ENCODE data around the gene NLRC5. TPM values are rescaled to one million over a fixed set of nuclear protein-coding genes. Genes with fewer than 3 reads are reported as not detected.

The NLRC5 gene
- total RNA-seq, 2 experiments from 2014 or later: 199 to 305 TPM

- Histone ChIP-seq H3K4me1 (ENCODE audit: insufficient read depth, low read length, poor library complexity, severe bottlenecking) (peaks cover 37% of the 10 kb centered on the region), H3K79me2 (ENCODE audit: insufficient read depth, low read depth, low read length) (no peaks in the 10 kb centered on the region), H2AFZ (ENCODE audit: low read length) (no peak overlapping the region), H3K4me3 (ENCODE audit: low read depth, low read length, poor library complexity, severe bottlenecking) (no peak overlapping the region), H3K27ac (ENCODE audit: low read depth, low read length, poor library complexity, severe bottlenecking) (no peak overlapping the region), H3K9me2 (ENCODE audit: insufficient read depth, low read length) (no peaks in the 10 kb centered on the region), H3K4me2 (ENCODE audit: low read length) (no peak overlapping the region), H4K20me1 (ENCODE audit: insufficient read depth, low read length) (no peaks in the 10 kb centered on the region), H3K36me3 (ENCODE audit: insufficient read depth, low read length) (no peaks in the 10 kb centered on the region), H3K9me3 (ENCODE audit: low read length) (no peaks in the 10 kb centered on the region)
- intact Hi-C loops (cut with micrococcal nuclease; ENCODE audit: unreplicated experiment): no loop called here
- no peak for TF ChIP-seq EZH2phosphoT487 (IDR thresholded peaks at IDR 0.05; ENCODE audit: borderline replicate concordance, low read depth, low read length)
- no peak for TF ChIP-seq CTCF (conservative IDR thresholded peaks at IDR 0.05; ENCODE audit: low read length)
- ChIA-PET CTCF (ENCODE audit: unreplicated experiment) (no interaction called here), POLR2A (interaction anchor here (1.3 kb wide), 1 partner anchor 19 kb away, joined by 3 read pairs; no protein-coding TSS in a partner anchor)
- no TSS peak for BruUV-seq (replicated peaks)
- no peak for DNase-seq (ENCODE audit: low spot score)
These were observed 143.7 kb downstream of the NLRC5 start for GRCh38 chr16:57133031-57133430.

Other genes starting within 250 kb of the NLRC5 start
- gene SLC12A3, start 124.3 kb upstream of the NLRC5 start, total RNA-seq (2014; rRNA removed; shearing (Covaris generic)): 0.25 and 1.6 TPM in 2 replicates
- 0.63 and 0.88 TPM in 2 replicates for gene SLC12A3, start 124.3 kb upstream of the NLRC5 start, total RNA-seq (2022)
- 121 and 140 TPM in 2 replicates for gene HERPUD1, start 57.4 kb upstream of the NLRC5 start, total RNA-seq (2014; rRNA removed; shearing (Covaris generic))
- gene HERPUD1, start 57.4 kb upstream of the NLRC5 start, total RNA-seq (2022): 294 and 342 TPM in 2 replicates
- 0.54 and 0.67 TPM in 2 replicates for gene CETP, start 27.6 kb upstream of the NLRC5 start, total RNA-seq (2014; rRNA removed; shearing (Covaris generic))
- 0.41 and 0.65 TPM in 2 replicates for gene CETP, start 27.6 kb upstream of the NLRC5 start, total RNA-seq (2022)
- gene CPNE2, start 103.0 kb downstream of the NLRC5 start, total RNA-seq (2014; rRNA removed; shearing (Covaris generic)): 44.7 and 44.8 TPM in 2 replicates
- 14.4 and 25.7 TPM in 2 replicates for gene CPNE2, start 103.0 kb downstream of the NLRC5 start, total RNA-seq (2022)
- gene PSME3IP1, start 196.5 kb downstream of the NLRC5 start, total RNA-seq (2014; rRNA removed; shearing (Covaris generic)): 89.5 and 111 TPM in 2 replicates
- 152 and 157 TPM in 2 replicates for gene PSME3IP1, start 196.5 kb downstream of the NLRC5 start, total RNA-seq (2022)
- gene RSPRY1, start 196.8 kb downstream of the NLRC5 start, total RNA-seq (2014; rRNA removed; shearing (Covaris generic)): 17.1 and 25.6 TPM in 2 replicates
- gene RSPRY1, start 196.8 kb downstream of the NLRC5 start, total RNA-seq (2022): 25.2 and 29.7 TPM in 2 replicates